Breast epithelium (tissue), 3 donors: ENCODE data around the gene WNK4.

Experiments used
- CTCF ChIP-seq, 3 donors: fragments of 450-650 bp; IDR thresholded peaks; one replicate each; pipeline ENCODE4 v1.5.1; 2016 to 2017; ENCODE audit warnings: antibody characterized with exemption in 3 of 3, mild to moderate bottlenecking in 3 of 3, moderate library complexity in 3 of 3
- POLR2A ChIP-seq: fragments of 450-650 bp; IDR thresholded peaks from one replicate; pipeline ENCODE4 v1.6.1; 2016; ENCODE audit warnings: antibody characterized with exemption, mild to moderate bottlenecking, moderate library complexity
- POLR2AphosphoS5 ChIP-seq, 3 donors: sonication (generic); formaldehyde crosslinking; IDR thresholded peaks; one replicate each; pipeline ENCODE4 v1.6.1; 2017; ENCODE audit warnings: antibody characterized with exemption in 3 of 3

- no peak for TF ChIP-seq POLR2A
- TF ChIP-seq CTCF (IDR thresholded peaks at IDR 0.05) = no peak
- no peak for TF ChIP-seq POLR2AphosphoS5 (IDR thresholded peaks at IDR 0.05)
Observed at GRCh38 chr17:42778570-42778969, 1.8 kb upstream of the WNK4 start.
